ENCODE measurements around the gene TEX264.

Gene TEX264

DNA sequence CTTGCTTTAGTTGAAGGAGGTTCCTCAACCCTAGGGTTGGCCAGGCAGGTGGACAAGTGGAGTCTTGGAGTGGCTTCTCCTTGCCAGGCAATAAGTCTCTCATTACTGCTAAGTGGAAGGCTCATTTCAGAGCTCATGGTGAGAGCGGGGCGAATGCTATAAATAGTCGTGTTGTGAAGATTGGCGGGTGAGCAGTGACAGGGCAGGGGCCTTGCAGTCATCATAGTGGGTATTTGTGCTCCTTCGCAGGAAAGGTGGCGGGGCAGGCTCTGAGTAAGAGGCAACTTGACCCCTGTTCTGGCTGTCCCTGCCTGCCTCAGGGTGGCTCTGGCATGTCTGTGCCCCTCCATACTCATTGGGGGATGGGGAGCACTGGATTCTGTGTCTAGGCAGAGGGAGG is 27.2 kb downstream of the TEX264 start:
- no peak for DNase-seq (ENCODE audit: low read depth)

DNA sequence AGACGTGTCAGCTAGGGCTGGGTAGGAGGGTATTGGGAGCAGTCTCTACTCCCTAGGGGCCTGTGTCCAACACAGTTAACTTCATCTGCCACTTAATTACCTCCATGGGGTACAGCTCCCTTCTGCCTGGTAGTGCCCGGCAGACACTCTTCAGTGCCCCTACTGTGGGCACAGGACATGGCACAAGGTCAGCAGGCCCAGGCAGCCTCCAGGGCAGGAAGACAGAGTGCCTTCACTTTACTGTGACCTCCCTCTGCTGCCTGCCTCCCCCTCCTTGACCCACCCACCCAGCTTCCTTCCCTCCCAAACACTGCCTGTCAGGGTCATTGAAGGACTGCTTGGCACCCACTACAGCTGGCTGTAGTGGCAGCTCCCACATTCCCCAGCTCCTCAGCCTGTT is 29.4 kb downstream of the TEX264 start:
- DNase-seq (ENCODE audit: low read depth) = no peak

DNA sequence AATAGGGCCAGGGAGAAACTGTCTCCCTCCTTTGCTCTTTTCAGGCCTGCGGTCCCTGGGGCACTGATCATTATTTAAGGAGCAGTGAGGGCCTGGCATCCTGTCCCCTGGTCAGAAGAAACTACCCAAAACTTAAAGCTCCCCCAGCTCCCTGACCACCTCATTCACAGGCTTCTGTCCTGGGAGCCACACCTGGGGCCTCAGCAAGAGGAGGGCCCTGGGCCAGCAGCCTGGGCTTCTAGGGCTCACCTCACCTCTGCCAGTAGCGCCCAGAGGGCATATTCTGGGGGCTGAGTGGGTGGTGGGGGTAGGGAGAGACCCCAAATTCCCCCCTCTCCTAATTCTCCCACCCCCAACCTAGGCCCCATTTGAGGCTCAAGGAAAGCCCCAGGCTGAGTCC is 31.1 kb downstream of the TEX264 start:
- no peak for DNase-seq (ENCODE audit: low read depth)

DNA sequence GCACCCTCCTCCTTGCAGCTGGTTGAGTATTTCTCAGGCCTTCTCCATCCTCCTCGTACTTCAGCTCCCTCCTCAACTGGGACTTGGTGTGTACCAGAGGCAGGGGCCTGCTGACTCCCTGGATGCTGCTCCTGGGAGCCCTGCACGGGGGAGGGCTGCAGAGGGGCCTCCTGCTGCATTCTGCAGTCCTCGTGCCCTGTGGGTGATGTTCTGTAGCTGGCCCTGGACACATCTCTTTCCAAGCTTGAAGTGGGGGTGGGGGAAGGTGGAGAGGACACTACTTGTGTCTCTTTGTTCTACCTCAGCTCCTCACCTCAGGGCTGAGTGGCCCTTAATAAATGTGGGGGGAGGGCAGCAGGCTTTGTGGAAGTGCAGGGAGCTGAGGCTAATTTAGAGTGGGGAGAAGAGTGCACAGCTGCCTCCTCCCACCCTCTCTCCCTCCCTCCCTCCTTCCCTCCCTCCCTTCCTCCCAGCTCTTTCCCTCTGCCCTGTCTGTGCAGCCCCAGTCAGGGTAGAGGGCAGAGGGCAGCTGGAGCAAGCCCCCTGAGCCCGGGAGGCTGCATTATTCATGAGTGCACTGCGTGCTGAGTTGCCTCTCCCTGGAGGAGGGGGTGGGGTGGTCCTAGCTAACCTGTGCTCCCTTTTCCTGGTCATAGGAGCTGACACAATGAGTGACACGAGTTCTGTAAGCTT is 32.2 kb downstream of the TEX264 start:
- no peak for DNase-seq (ENCODE audit: low read depth)

DNA sequence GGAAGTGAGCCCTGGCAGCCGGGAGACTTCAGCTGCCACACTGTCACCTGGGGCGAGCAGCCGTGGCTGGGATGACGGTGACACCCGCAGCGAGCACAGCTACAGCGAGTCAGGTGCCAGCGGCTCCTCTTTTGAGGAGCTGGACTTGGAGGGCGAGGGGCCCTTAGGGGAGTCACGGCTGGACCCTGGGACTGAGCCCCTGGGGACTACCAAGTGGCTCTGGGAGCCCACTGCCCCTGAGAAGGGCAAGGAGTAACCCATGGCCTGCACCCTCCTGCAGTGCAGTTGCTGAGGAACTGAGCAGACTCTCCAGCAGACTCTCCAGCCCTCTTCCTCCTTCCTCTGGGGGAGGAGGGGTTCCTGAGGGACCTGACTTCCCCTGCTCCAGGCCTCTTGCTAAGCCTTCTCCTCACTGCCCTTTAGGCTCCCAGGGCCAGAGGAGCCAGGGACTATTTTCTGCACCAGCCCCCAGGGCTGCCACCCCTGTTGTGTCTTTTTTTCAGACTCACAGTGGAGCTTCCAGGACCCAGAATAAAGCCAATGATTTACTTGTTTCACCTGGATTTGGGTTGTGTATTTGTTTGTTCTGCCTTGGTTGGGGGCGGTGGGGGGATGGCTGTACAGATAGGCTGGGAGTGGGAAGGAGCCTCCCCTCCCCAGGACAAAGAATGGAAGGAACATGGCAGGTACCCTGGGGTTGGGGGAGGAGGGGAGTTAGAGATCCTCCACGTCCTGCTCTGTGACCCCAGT is 32.9 kb downstream of the TEX264 start:
- DNase-seq (ENCODE audit: low read depth) = no peak

DNA sequence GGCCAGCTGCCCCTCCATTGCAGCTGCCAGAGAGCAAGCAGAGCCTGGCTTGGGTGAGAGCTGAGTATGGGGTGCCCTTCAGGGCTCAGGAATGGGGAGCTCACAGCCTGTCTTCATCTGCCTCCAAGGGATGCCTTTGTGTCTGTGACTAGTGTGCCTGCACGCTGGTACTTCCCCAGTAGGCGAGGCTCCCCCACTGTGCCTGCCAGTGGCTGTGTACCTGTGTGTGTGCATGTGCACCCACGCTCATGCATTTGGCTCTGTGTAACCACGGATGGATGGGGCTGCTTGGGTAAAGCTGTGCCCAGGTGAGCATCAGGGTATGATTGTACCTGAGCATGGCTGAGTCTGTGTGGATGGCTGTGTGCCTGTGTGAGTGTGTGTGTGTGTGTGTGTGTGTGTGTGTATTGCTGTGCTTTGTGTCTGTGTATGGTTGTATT is 33.5 kb downstream of the TEX264 start:
- DNase-seq (ENCODE audit: low read depth) = no peak

DNA sequence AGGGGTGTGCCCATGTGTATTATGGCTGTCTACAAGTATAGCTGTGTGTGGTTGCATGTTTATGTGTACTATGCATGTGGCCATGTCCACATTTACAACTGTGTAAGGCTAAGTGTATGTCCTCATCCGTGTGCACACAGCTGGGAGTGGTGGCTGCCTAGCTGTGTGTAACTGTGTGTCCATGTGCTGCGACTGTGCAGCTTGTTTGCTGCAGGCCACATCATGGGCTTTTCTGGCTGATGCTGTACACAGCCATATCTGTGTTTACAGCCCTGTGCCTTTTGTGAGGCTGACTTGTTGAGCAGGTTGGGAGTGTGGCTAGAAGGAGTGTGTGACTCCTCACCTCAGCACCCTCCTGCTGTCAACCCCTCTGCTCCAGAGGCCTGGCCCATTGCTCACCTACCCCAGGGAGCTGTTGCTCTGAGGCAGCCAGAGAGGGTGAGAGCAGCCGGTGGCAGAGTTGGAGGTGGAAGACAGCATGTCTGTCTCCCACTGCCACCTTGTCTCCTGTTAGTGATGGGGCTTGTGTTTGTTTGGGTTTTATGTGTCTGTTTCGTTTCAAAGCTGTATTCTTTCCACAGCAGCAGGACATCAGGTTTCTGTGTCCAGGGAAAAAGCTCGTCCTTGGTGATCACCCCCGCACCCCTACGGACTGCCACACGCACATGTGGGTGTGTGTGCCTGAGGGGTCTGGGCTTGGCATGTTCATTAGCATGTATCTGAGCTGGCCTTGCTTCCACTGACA is 34.4 kb downstream of the TEX264 start:
- no peak for DNase-seq (ENCODE audit: low read depth)

DNA sequence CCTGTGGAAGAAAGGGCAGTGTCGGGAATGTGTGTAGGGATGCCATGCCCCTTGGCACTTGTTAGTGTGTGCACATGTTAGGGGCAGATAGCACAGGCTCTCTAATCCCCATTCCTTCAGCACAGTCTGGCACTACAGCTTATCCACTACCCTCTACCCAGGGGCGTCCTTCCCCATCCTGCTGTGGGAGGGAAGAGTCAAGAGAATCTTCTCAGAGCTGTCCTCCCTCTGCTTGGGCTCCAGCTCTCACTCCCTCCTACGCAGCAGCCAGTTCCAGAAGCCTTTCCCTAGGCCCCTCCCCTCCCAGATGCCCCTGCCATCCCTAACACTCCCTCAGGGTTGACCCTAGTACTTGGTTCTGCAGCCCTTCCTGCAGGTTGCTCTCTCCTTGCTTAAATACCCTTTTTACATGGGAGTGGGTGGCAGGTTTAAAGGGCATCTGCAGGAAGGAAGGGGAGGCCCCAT is 35.0 kb downstream of the TEX264 start:
- no peak for DNase-seq (ENCODE audit: low read depth)

DNA sequence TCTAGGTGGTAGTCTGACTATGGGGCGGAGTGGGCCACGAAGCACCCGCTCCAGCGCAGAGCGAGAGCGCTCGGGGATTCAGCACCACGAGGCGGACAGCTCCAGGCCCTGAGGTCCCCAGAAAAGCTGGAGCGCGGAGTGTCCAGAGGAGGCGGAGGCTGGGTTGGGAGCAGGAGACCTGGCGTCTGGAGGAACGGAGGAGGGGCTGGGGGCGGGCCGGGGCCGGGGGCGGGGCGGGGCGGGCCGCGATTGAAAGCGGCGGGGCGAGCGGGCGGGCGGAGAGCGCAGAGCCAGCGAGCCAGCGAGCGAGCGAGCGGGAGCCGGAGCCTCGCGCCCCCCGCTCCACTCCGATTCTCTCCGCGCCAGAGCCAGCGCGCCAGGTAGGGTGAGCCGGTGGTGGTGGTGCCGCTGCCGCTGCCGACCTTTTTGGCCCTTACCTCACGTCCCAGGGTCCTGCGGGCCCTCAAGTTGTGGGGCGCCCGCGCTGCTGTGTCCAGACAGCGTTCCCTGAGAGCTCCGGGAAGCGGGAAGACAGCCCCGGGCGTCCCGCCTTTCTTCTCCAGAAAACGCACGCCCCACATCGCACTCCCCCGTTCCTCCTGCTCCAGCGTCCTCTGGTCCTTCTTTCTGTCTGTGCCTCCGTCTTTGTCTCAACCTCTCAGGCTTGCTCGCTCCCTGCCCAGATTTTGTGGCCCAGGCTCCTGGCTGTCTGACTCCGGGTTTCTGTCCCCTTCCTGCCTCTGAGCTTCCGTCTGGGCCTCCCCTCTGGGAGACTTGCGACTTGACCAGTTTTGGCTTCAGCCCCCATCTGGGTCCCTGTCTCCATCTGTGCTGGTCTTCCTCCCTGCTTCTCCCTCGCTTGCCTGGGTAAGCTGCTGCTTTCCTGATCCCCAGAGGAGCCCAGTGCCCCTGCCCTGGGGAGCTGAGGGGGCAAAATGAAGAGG is 36.0 kb downstream of the TEX264 start, which contains the start of gene GRM2:
GRM2 (plus strand) TSS at position 281 of the 944 bp plus-strand sequence. CDS start 1,916 bp downstream, outside the sequence.
- DNase-seq (ENCODE audit: low read depth) = no peak

DNA sequence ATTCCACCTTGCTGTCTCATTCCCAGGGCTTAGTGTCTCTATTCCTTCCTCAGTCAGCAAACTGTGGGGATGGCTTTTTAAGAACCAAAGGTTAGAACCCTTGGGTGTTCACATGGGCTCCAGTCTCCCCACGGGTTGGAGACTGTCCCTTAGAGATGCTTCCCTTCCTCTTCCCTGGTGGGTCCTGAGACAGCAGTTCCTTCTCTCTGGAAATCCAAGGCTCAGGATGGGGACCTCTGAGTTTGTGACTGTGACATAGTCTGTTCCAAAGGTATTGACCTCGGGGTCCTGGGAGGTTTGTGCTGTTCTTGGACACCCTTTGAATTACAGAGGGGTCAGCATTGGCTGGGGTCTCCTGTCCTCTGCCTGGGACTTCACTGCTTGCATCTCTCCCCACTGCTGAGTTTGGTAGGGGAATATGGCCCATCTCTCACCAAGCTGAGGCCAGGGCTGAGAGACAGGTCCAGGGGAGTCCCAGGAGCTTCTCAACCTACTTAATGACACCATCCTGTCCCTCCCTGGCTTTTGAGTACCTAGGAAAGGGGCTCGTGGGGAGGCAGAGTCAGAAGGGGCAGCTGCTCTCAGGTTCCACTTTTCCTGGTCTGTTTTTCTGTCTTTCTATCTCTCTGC is 37.3 kb downstream of the TEX264 start:
- no peak for DNase-seq (ENCODE audit: low read depth)

DNA sequence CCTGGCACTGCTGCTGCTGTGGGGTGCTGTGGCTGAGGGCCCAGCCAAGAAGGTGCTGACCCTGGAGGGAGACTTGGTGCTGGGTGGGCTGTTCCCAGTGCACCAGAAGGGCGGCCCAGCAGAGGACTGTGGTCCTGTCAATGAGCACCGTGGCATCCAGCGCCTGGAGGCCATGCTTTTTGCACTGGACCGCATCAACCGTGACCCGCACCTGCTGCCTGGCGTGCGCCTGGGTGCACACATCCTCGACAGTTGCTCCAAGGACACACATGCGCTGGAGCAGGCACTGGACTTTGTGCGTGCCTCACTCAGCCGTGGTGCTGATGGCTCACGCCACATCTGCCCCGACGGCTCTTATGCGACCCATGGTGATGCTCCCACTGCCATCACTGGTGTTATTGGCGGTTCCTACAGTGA is 38.0 kb downstream of the TEX264 start:
- DNase-seq (ENCODE audit: low read depth) = no peak

DNA sequence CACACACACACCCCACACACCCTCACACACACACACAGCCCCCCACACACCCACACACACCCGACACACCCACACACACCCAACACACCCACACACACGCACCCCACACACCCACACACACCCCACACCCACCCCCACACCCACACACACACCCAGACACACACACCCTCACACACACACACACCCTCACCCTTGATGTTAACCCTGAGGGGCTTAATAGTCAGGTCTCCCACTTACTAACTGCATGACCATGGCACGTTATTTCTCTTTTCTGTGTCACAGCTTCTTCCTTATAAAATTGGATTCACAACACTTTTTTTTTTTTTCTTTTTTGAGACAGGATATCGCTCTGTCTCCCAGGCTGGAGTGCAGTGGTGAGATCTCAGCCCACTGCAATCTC is 38.6 kb downstream of the TEX264 start:
- DNase-seq (ENCODE audit: low read depth) = no peak

DNA sequence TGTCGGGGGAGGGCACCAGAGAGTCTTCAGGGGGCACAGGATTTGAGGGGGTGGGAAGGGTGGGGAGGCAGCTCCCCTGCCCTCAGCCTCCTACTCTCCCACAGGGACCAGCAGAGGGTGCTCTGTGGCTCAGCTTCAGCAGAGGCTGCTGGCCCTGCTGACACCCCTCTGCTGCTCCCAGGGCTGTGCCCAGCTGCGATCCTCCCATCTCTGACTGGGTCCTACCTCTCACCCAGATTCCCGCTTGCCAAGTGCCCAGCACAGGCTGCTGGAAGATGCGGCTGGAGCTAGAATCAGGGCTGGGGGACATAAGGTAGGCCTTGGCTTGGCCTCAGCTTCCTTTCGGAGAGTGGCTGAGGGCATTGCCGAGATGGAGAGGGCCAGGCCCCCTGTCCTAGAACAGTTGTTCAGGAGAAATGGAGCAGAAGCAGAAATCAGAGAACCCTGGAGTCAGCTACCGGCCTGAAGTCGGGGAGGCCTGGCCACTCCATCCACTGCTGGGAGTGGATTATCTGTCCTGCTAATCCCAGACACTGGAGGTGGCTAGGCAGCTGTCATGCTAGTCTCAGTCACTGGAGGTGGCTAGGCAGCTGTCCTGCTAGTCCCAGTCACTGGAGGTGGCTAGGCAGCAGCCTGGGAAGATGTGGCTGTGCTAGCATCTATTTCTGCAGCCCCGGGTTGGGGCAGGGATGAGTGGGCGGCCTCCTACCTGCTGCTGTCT is 39.7 kb downstream of the TEX264 start:
- DNase-seq (ENCODE audit: low read depth) = no peak

DNA sequence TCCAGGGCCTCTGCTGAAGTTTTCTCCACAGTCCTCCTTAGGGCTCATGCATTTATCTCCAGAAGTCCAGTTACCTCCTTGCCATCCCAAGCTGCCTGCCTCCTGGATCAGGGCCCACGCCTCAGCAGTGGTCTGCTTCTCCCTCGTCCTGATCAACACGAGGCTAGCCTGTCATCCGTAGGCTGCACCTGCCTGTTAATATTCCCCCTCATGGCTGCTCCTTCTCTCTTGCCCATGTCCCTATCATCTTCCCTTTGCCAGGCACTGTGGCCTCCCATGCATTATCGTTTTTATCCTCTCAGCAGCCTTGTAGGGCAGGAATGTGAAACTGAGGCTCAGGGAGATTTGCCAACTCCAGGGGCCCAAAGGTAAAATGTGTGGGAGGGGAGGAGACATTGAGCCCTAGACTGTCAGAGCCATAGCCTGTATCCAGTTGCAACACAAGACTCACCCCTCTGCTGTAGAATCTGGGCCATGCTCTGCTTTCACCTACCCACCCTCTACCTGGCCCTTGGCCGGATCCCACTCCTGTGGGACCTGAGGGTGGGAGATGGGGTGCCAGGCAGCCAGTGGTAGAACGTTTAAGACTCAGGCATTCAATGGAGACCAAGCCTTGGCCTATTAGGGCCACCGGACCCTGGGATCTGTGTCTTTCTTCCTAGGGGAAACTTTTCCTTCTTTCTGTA is 40.4 kb downstream of the TEX264 start:
- DNase-seq (ENCODE audit: low read depth) = no peak

DNA sequence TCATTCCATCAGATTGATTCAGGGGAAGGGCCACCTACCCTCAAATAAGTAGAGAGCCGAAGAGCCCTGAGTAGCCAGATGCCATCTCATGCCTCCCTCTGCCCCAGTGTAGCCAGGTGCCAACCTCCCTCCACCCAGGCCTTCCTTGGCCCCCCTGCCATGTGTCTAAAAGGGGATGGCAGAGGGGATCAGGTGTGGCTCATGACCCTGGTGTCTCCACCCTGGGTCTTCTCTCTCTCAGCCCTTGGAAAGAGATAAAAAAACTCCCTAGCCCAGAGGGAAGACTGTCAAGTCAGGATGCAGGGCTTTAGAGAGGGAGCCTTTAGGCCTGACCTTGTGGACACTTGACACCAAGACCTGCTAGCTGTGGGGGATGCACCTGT is 41.0 kb downstream of the TEX264 start:
- no peak for DNase-seq (ENCODE audit: low read depth)

DNA sequence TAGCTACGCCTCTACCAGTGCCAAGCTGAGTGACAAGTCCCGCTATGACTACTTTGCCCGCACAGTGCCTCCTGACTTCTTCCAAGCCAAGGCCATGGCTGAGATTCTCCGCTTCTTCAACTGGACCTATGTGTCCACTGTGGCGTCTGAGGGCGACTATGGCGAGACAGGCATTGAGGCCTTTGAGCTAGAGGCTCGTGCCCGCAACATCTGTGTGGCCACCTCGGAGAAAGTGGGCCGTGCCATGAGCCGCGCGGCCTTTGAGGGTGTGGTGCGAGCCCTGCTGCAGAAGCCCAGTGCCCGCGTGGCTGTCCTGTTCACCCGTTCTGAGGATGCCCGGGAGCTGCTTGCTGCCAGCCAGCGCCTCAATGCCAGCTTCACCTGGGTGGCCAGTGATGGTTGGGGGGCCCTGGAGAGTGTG is 41.5 kb downstream of the TEX264 start:
- DNase-seq (ENCODE audit: low read depth) = no peak

DNA sequence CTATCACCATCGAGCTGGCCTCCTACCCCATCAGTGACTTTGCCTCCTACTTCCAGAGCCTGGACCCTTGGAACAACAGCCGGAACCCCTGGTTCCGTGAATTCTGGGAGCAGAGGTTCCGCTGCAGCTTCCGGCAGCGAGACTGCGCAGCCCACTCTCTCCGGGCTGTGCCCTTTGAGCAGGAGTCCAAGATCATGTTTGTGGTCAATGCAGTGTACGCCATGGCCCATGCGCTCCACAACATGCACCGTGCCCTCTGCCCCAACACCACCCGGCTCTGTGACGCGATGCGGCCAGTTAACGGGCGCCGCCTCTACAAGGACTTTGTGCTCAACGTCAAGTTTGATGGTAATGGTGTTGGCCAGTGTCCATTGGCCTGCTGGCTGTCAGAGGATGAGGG is 41.9 kb downstream of the TEX264 start:
- DNase-seq (ENCODE audit: low read depth) = no peak

DNA sequence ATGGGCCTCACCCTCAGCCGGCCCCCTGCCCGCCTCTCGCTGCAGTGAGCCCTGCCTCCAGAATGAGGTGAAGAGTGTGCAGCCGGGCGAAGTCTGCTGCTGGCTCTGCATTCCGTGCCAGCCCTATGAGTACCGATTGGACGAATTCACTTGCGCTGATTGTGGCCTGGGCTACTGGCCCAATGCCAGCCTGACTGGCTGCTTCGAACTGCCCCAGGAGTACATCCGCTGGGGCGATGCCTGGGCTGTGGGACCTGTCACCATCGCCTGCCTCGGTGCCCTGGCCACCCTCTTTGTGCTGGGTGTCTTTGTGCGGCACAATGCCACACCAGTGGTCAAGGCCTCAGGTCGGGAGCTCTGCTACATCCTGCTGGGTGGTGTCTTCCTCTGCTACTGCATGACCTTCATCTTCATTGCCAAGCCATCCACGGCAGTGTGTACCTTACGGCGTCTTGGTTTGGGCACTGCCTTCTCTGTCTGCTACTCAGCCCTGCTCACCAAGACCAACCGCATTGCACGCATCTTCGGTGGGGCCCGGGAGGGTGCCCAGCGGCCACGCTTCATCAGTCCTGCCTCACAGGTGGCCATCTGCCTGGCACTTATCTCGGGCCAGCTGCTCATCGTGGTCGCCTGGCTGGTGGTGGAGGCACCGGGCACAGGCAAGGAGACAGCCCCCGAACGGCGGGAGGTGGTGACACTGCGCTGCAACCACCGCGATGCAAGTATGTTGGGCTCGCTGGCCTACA is 44.4 kb downstream of the TEX264 start:
- no peak for DNase-seq (ENCODE audit: low read depth)

DNA sequence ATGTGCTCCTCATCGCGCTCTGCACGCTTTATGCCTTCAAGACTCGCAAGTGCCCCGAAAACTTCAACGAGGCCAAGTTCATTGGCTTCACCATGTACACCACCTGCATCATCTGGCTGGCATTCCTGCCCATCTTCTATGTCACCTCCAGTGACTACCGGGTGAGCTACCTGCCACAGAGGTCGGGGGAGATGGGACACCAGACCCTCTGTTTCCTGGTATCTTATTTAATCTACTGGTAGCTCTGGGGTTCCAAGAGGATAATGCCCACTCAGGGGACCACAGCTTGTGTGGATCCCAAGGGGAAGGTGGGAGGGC is 44.9 kb downstream of the TEX264 start:
- no peak for DNase-seq (ENCODE audit: low read depth)
